H1 (cell line): Measurements from ENCODE around the gene GNG12. TPM values are rescaled to one million over a fixed set of nuclear protein-coding genes. Genes with fewer than 3 reads are reported as not detected.

ENCODE experiments used
- CBX5 ChIP-seq: fragments of 300-800, 300-1000 bp; sonication (generic); IDR thresholded peaks from 2 replicates; pipeline ENCODE4 v1.7.1; 2016; ENCODE audit warnings: antibody characterized with exemption, low read length, low read depth
- CEBPB ChIP-seq: IDR thresholded peaks from 2 replicates; pipeline ENCODE4 v1.6.1; 2012; ENCODE audit warnings: low read depth, low read length
- RNF2 ChIP-seq: fragments of 200-900, 300-1000 bp; sonication (generic); IDR thresholded peaks from 2 replicates; pipeline ENCODE4 v1.7.1; 2016; ENCODE audit warnings: borderline replicate concordance, low read depth, mild to moderate bottlenecking, antibody characterized with exemption, low read length; ENCODE audit not compliant: poor library complexity, severe bottlenecking; ENCODE audit errors: missing control alignments
- SP2 ChIP-seq: IDR thresholded peaks from 2 replicates; pipeline ENCODE4 v1.6.1; 2012; ENCODE audit warnings: mild to moderate bottlenecking, low read length, inconsistent platforms
- polyA plus RNA-seq, 7 experiments: library from polyadenylated mRNA; depleted of rRNA in 3 of 7; stranded (reverse) in 5 of 7; unstranded in 2 of 7; fragments of >200 nt in 5 of 7; fragments of 200-250 nt in 2 of 7; gene quantifications; 1 replicate in 5 of 7; 2 replicates in 1 of 7; 4 replicates in 1 of 7; pipeline versions ENCODE4 v1.2.1 to v1.2.3, GENCODE V29; 2011 to 2013; ENCODE audit warnings: missing spikeins in 2 of 7, mixed read lengths in 2 of 7
- total RNA-seq: library from RNA; stranded (reverse); fragmentation: NEBNext Ultra II Directional; extraction: Animal tissue kit (Norgen Biotek cat#: 25700); gene quantifications from 2 replicates; pipeline ENCODE4 v1.2.1, GENCODE V29; 2021

Gene GNG12
- total and polyA plus RNA-seq, 2 of the 8 experiments (the other 6 are each of a cell fraction or from before 2014, with no cell fraction given): 11.4 to 35.8 TPM

- TF ChIP-seq RNF2 (no peak), CEBPB (no peak), CBX5 (no peak), SP2 (no peak)
Observed at GRCh38 chr1:67860776-67861175, 27.5 kb upstream of the GNG12 start (continued).
